Ovary (tissue), 9 donors: Measurements from ENCODE around the gene BFSP2. TPM values are rescaled to one million over a fixed set of nuclear protein-coding genes. Genes with fewer than 3 reads are reported as not detected.

Experiments
- DNase-seq, 5 donors: peaks; one replicate each; pipeline ENCODE4 v3.0.0-alpha.2; 2019 to 2020
- H3K27ac ChIP-seq, 2 donors: fragments of 200-600 bp; one replicate each; pipeline versions ENCODE4 v1.5.1 to v1.8.0; 2019 to 2022
- H3K27me3 ChIP-seq: fragments of 200-600 bp; one replicate; pipeline ENCODE4 v1.8.0; 2022
- H3K36me3 ChIP-seq: fragments of 200-600 bp; sonication (generic); one replicate; pipeline ENCODE4 v1.5.1; 2019
- H3K4me1 ChIP-seq: one replicate; pipeline ENCODE4 v1.8.1; 2013; ENCODE audit warnings: mild to moderate bottlenecking, moderate library complexity; ENCODE audit not compliant: insufficient read depth
- H3K4me3 ChIP-seq: fragments of 200-600 bp; sonication (generic); one replicate; pipeline ENCODE4 v1.5.1; 2017
- H3K9me3 ChIP-seq, 2 donors: fragments of 200-600 bp in 1 of 2; sonication (generic) in 1 of 2; one replicate each; pipeline versions ENCODE4 v1.5.1 to v1.8.1; 2013 to 2019; ENCODE audit warnings: mild to moderate bottlenecking in 1 of 2, moderate library complexity in 1 of 2
- CTCF ChIP-seq, 3 donors: fragments of 450-650 bp in 2 of 3; fragments of 200-600 bp in 1 of 3; IDR thresholded peaks; one replicate each; pipeline versions ENCODE4 v1.5.1 to v1.8.0; 2016 to 2022; ENCODE audit warnings: antibody characterized with exemption in 3 of 3, mild to moderate bottlenecking in 1 of 3
- EP300 ChIP-seq: sonication (generic); formaldehyde crosslinking; IDR thresholded peaks from one replicate; pipeline ENCODE4 v1.6.1; 2017; ENCODE audit warnings: antibody characterized with exemption
- POLR2A ChIP-seq: fragments of 450-650 bp; IDR thresholded peaks from one replicate; pipeline ENCODE4 v1.6.1; 2017; ENCODE audit warnings: antibody characterized with exemption, mild to moderate bottlenecking, moderate library complexity
- WGBS, 3 donors: extraction: QIAGEN DNeasy Blood & Tissue Kit in 1 of 3; methylation state at CpG; one replicate each; pipeline versions ENCODE4 v1.1.5 to v1.1.7; 2013 to 2017; 5-methylcytosine and 5-hydroxymethylcytosine counted together
- intact Hi-C, 4 donors: fragments of 100-400 bp; cut with DNase I; formaldehyde crosslinking; loops; one replicate each; pipeline versions ENCODE4 v1.11.0 to v1.15.1; 2022 to 2023
- polyA plus RNA-seq, 2 donors: library from polyadenylated mRNA; stranded (reverse); fragments of 200-250 nt in 1 of 2; fragments of 350-450 nt in 1 of 2; fragmentation: Illumina TruSeq in 1 of 2; extraction: RNeasy Lipid Tissue Mini Kit (QIAGEN cat#74804) in 1 of 2; gene quantifications; one replicate each; pipeline ENCODE4 v1.2.3, GENCODE V29; 2013 to 2014
- total RNA-seq, 7 donors: library from RNA; depleted of rRNA in 2 of 7; stranded (reverse); fragments of >200 nt in 2 of 7; fragmentation: NEBNext Ultra II Directional in 3 of 7; extraction: Animal tissue kit (Norgen Biotek cat#: 25700) in 3 of 7; gene quantifications; one replicate each; pipeline versions ENCODE4 v1.1.0 to v1.2.4, GENCODE V29; 2016 to 2023
- donor health status: DM: no; HTN: no; CAD: no; lungs with moderate emphysema.
- donor health status: DM: no; HTN: no; CAD: no.
- donor health status: Bipolar disorder and iron deficiency.
- donor health status: DM: yes; HTN: yes; CAD: no.
- donor health status: DM: no; HTN: no; CAD: no.
- donor health status: DM: yes; HTN: yes; CAD: no.

Gene BFSP2
- total and polyA plus RNA-seq, 9 donors: not detected

GRCh38 chr3:133425898-133426297 is 26.0 kb downstream of the BFSP2 start:
- no peaks in the 10 kb centered on the region for H3K4me1 ChIP-seq
- H3K4me3 ChIP-seq: no peak overlapping the region
- no peak for TF ChIP-seq POLR2A
- no peak for TF ChIP-seq EP300
- no peak for TF ChIP-seq CTCF (IDR thresholded peaks at IDR 0.05)
- no peaks in the 10 kb centered on the region for H3K27me3 ChIP-seq
- intact Hi-C loops: loop anchor here in 1 of 4 donors (10.0 kb wide), 1 partner anchor 691 kb away; no protein-coding TSS in a partner anchor
- H3K36me3 ChIP-seq: no peaks in the 10 kb centered on the region
- 63 to 73% (median 67%) methylated on average over 3 of the region's 3 CpGs for WGBS, 3 donors
- H3K27ac ChIP-seq: no peak overlapping the region
- H3K9me3 ChIP-seq: no peaks in the 10 kb centered on the region
- DNase-seq: no peak

- no peak overlapping the region for H3K27ac ChIP-seq
- intact Hi-C loops: loop anchor here in 1 of 4 donors (10.0 kb wide), 1 partner anchor 692 kb away; no protein-coding TSS in a partner anchor
- TF ChIP-seq POLR2A (no peak), EP300 (no peak), CTCF (IDR thresholded peaks at IDR 0.05) (no peak)
- H3K36me3 ChIP-seq: no peaks in the 10 kb centered on the region
- H3K4me3 ChIP-seq: no peak overlapping the region
- no peaks in the 10 kb centered on the region for H3K27me3 ChIP-seq
- no peaks in the 10 kb centered on the region for H3K9me3 ChIP-seq
- 54 to 69% (median 55%) methylated on average over 2 of the region's 2 CpGs for WGBS, 3 donors
- DNase-seq: no peak
- no peaks in the 10 kb centered on the region for H3K4me1 ChIP-seq
Measured at GRCh38 chr3:133426721-133427120, 26.9 kb downstream of the BFSP2 start.

- no peak for TF ChIP-seq CTCF (IDR thresholded peaks at IDR 0.05)
- TF ChIP-seq EP300: no peak
- TF ChIP-seq POLR2A: no peak
- no peaks in the 10 kb centered on the region for H3K27me3 ChIP-seq
- DNase-seq: no peak
- H3K4me1 ChIP-seq: no peaks in the 10 kb centered on the region
- intact Hi-C loops: loop anchor here in 1 of 4 donors (10.0 kb wide), 1 partner anchor 694 kb away; no protein-coding TSS in a partner anchor
- WGBS, 3 donors: 63 to 68% (median 67%) methylated on average over 12 of the region's 12 CpGs
- no peak overlapping the region for H3K27ac ChIP-seq
- no peaks in the 10 kb centered on the region for H3K36me3 ChIP-seq
- no peak overlapping the region for H3K4me3 ChIP-seq
- no peaks in the 10 kb centered on the region for H3K9me3 ChIP-seq
Measured at GRCh38 chr3:133428552-133428951, 28.7 kb downstream of the BFSP2 start.

DNA sequence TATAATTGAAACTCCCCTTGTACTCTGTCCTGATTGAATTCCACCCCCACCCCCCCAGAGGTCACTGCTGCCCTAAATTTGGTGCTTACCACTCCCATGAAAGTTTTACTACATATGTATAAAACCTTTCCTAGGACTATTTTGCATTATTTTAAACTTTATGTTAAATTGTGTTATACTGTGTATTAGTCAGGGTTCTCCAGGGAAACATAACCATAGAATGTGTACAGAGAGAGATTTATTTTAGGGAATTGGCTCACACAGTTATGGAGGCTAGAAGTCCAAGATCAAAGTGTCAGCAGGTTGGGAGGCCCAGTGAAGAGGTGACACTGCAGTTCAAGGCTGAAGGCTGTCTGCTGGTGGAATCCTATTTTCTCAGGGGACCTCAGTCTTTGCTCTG is 29.2 kb downstream of the BFSP2 start:
- no peaks in the 10 kb centered on the region for H3K27me3 ChIP-seq
- H3K9me3 ChIP-seq: no peaks in the 10 kb centered on the region
- no peak for TF ChIP-seq POLR2A
- TF ChIP-seq CTCF (IDR thresholded peaks at IDR 0.05): no peak
- TF ChIP-seq EP300: no peak
- H3K27ac ChIP-seq: no peak overlapping the region
- no peaks in the 10 kb centered on the region for H3K36me3 ChIP-seq
- intact Hi-C loops: loop anchor here in 1 of 4 donors (10.0 kb wide), 1 partner anchor 694 kb away; no protein-coding TSS in a partner anchor
- no peak for DNase-seq
- no peak overlapping the region for H3K4me3 ChIP-seq
- H3K4me1 ChIP-seq: no peaks in the 10 kb centered on the region
